GM23248 (cell line): ENCODE results near the gene SEC61B.

ENCODE experiments used
- EZH2 ChIP-seq: fragments of 200-600 bp; sonication (generic); IDR thresholded peaks from 2 replicates; pipeline ENCODE4 v1.6.1; 2018; ENCODE audit warnings: antibody characterized with exemption, mild to moderate bottlenecking; ENCODE audit not compliant: insufficient read depth, poor library complexity, severe bottlenecking
- EZH2phosphoT487 ChIP-seq: fragments of 200-600 bp; sonication (generic); IDR thresholded peaks from 2 replicates; pipeline ENCODE4 v1.6.1; 2018; ENCODE audit warnings: antibody characterized with exemption, moderate library complexity, mild to moderate bottlenecking, low read depth; ENCODE audit not compliant: insufficient read depth

- TF ChIP-seq EZH2: no peak
- TF ChIP-seq EZH2phosphoT487: no peak
These were observed 17.4 kb downstream of the SEC61B start for GRCh38 chr9:99239341-99240060.
